ENCODE measurements around the gene COMMD7.

The COMMD7 gene

DNA sequence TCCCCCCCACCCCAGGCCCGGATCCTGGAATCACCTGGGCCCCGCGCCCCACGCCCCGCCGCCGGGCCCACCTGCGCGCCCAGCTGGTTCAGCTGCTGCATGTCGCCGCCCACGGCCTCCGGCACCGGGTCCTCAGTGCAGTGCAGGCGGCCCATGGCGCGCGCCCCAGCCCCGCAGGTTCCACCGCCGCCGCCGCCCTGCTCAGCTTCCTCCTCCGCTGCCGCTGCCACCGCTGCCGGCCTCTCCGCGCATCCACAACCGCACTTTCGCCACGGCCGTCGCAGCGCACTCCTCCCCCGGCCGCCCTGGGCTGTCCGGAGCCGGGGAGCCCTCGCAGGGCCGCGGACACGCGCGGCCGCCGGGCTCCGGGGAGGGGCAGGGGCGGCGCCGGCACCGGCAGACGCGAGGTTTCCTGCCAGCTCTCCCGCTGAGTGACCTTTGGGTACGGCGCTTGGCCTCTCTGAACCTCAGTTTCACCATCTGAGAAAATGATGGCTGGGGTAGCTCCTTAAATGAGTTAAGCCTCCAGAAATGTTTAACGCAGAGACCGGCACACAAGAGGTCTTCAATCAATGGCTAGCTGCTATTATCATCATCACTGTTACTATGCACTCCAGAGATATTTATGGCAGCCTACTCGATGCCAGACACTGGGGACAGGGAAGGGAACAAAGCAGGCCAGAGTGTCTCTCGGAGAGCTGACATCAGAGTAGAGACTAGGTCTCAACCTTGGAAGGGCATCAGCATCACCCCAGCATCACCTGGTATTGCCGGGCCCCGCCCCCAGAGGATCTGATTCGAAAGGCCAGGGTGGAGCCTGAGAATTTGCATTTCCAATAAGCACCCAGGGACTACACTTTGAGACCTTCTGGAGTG is at the start of gene COMMD7:
Gene COMMD7, minus strand, starts transcription at position 231 of the 876 bp plus-strand sequence. Its CDS starts 76 bp downstream, at position 155.
- Mint-ChIP-seq H3K9me3 (no peaks in the 10 kb centered on the region), H3K36me3 (peaks cover 11% of the 10 kb centered on the region), H3K4me3 (peak within 1 kb of the TSS; percentile 98), H3K27ac (peak within 1 kb of the TSS; percentile 96), H3K27me3 (no peaks in the 10 kb centered on the region), H3K4me1 (peaks cover 43% of the 10 kb centered on the region)
- peak; percentile 82 for DNase-seq
- CTCF ChIA-PET = interaction anchor here (1.5 to 2.2 kb wide), 3 partner anchors 32 to 70 kb away, joined by 4 to 21 read pairs (median 4); partner anchors contain the start of gene C20orf203

DNA sequence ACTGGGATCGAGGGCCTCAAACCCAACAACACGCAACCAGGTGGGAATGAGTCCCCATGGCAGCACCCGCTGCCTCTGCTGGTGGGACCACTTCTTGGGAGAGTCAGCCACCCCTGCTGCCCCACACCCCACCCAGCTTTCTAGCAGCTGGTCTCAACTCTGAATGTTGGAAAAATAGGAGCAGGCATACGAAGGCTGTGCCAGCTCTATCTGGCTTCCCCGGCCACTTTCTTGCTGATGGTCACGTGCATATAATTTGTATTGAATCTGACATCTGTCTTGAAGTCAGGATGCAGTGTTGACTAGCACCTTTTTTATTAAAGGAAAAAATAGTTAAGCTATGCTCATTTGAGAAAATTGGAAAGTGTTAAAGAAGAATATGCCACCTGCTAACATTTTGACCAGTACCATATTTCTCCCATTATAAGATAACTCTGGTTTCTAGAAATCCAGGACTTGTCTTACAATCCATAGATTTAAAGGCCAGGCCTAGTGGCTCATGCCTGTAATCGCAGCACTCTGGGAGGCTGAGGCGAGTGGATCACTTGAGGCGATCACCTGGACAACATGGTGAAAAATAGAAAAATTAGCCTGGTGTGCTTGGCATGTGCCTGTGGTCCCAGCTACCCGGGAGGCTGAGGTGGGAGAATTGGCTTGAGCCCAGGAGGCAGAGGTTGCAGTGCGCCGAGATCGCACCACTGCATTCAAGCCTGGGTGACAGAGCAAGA is 49.6 kb upstream of the COMMD7 start:
- no peak for DNase-seq
- CTCF ChIA-PET = interaction anchor here (1.2 to 2.5 kb wide), 4 partner anchors 14 to 303 kb away, joined by 3 to 12 read pairs (median 4); no protein-coding TSS in a partner anchor
- no peaks in the 10 kb centered on the region for H3K9me3 Mint-ChIP-seq
- peak overlapping the region; percentile 88 for H3K27ac Mint-ChIP-seq
- H3K27me3 Mint-ChIP-seq = no peaks in the 10 kb centered on the region
- H3K4me3 Mint-ChIP-seq = peak overlapping the region; percentile 26
- H3K4me1 Mint-ChIP-seq = peaks cover 37% of the 10 kb centered on the region
- H3K36me3 Mint-ChIP-seq = no peaks in the 10 kb centered on the region

DNA sequence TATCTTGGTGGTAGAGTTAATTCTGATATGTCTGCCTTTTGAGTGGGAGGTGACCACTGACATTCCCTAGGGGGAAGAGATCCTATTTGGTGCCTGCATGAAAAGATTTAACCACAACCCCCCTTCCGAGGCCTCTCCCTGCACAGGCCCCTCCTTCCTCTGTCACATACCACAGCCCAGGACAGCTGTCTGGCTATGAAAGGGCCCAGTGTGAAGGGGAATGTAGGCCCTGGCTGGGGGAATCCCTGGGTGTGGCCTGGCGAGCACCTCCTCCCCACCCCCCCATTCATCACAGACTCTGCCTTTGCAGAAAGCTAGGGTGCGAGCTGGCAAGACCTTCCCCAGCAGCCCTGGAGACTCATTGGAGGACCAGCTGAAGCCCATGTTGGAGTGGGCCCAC is 49.0 kb upstream of the COMMD7 start:
- peaks cover 37% of the 10 kb centered on the region for H3K4me1 Mint-ChIP-seq
- no peak overlapping the region for H3K4me3 Mint-ChIP-seq
- H3K9me3 Mint-ChIP-seq = no peaks in the 10 kb centered on the region
- peaks cover 3% of the 10 kb centered on the region for H3K36me3 Mint-ChIP-seq
- H3K27me3 Mint-ChIP-seq = no peaks in the 10 kb centered on the region
- DNase-seq = peak; percentile 37
- H3K27ac Mint-ChIP-seq = no peak overlapping the region
- CTCF ChIA-PET = interaction anchor here (1.0 to 2.5 kb wide), 4 partner anchors 12 to 304 kb away, joined by 3 to 12 read pairs (median 4); no protein-coding TSS in a partner anchor

DNA sequence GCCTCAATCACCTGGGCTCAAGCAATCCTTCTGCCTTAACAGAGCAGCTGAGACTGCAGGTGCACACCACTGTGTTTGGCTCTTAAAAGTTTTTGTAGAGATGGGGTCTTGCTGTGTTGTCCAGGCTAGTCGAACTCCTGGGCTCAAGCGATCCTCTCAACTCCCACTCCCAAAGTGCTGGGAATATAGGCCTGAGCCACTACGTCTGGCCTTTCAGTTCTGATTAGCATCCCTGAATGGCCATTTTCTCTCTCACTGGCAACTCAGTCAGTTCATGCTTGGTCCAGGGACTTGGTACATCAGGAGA is 47.4 kb upstream of the COMMD7 start:
- H3K27me3 Mint-ChIP-seq = no peaks in the 10 kb centered on the region
- no peaks in the 10 kb centered on the region for H3K9me3 Mint-ChIP-seq
- DNase-seq = no peak
- CTCF ChIA-PET = interaction anchor here (0.6 to 3.4 kb wide), 17 partner anchors 8 to 509 kb away, joined by 3 to 17 read pairs (median 4); partner anchors contain the start of genes C20orf203 and MAPRE1
- no peak overlapping the region for H3K27ac Mint-ChIP-seq
- H3K4me3 Mint-ChIP-seq = no peak overlapping the region
- peaks cover 3% of the 10 kb centered on the region for H3K36me3 Mint-ChIP-seq
- H3K4me1 Mint-ChIP-seq = peaks cover 31% of the 10 kb centered on the region

DNA sequence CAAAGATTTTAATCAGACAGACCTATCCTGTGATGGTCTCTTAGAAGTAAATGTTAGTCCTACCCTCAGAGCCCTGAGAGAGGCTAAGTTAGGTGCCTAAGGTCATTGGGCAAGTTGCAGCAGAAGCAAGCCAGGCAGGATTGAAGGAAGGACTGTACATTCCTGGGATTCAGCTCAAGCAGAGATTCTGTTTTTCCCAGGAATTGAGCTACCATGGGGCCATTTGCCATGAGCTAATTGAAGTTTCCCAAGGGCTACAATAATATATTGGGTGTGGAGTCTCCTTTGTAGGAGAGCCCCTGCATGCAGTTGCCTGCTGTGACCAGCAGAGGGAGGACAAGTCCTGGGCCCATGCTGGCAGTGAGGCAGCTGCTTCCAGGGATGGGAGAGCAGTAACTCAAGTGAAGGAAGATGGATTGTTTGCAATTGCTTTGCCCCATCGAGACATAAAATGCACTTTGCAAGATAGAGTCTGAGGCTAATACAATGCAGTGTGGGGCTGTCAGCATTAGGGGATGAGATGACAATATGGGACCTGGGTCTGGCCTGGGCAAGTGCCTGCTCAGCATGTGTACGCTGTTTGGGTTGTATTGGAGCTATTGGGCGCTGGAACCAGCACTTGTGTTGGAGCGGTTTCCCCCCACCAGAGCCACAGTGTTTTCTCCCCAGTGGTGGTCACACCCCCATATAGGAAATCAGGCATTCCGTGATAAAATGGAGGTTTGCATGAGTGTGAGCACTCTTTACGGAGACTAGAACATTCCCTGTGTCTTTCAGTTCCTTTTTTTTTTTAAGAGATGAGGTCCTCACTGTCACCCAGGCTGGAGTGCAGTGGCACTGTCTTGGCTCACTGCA is 46.9 kb upstream of the COMMD7 start:
- Mint-ChIP-seq H3K27ac (no peak overlapping the region), H3K4me3 (no peak overlapping the region), H3K4me1 (peaks cover 30% of the 10 kb centered on the region), H3K27me3 (no peaks in the 10 kb centered on the region), H3K9me3 (no peaks in the 10 kb centered on the region), H3K36me3 (peaks cover 3% of the 10 kb centered on the region)
- DNase-seq = peak; percentile 80
- CTCF ChIA-PET = interaction anchor here (0.6 to 3.4 kb wide), 24 partner anchors 9 to 621 kb away, joined by 3 to 17 read pairs (median 3); partner anchors contain the start of genes C20orf203 and MAPRE1

DNA sequence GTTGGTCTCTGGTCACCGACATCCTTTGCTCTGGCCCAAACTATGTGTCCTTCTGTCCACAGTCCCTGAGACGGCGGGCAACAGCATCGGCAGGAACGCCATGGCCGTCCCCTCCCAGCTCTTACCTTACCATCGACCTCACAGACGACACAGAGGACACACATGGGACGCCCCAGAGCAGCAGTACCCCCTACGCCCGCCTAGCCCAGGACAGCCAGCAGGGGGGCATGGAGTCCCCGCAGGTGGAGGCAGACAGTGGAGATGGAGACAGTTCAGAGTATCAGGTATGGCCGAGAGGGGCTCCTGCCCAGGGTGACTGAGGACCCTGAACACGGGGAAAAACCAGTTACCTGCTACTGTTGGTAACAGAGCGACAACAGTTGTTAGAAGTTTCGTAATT is 43.9 kb upstream of the COMMD7 start:
- Mint-ChIP-seq H3K27ac (no peak overlapping the region), H3K27me3 (no peaks in the 10 kb centered on the region), H3K4me3 (no peak overlapping the region), H3K36me3 (peaks cover 3% of the 10 kb centered on the region), H3K4me1 (peaks cover 6% of the 10 kb centered on the region), H3K9me3 (no peaks in the 10 kb centered on the region)
- no peak for DNase-seq
- CTCF ChIA-PET = no interaction called here

DNA sequence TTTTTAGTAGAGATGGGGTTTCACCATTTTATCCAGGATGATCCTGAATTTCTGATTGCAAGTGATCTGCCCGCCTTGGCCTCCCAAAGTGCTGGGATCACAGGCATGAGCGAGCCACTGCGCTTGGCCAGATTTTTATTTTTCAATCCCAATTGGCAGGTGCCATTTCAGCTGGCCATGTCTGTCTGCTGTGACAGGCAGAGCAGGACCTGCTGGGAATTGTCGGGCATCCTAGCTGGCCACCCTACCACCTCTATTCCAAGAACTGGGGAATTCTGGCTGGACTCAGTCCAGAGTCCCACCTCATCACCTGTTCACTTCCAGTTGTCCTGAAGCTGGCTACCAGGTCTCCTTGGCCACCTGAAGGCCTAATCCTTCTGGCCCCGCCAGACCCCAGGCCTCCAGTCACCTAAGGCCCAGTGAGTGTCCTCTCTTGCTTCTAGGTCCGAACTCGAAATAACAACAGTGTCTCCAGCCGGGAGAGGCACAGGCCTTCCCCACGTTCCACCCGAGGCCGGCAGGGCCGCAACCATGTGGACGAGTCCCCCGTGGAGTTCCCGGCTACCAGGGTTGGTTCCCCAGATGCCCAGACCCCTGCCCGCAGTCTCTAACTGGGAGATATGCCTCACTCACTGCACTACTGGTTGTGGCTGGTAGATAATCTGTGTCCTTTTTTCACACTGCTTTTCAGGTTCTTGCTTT is 42.9 kb upstream of the COMMD7 start:
- CTCF ChIA-PET = no interaction called here

DNA sequence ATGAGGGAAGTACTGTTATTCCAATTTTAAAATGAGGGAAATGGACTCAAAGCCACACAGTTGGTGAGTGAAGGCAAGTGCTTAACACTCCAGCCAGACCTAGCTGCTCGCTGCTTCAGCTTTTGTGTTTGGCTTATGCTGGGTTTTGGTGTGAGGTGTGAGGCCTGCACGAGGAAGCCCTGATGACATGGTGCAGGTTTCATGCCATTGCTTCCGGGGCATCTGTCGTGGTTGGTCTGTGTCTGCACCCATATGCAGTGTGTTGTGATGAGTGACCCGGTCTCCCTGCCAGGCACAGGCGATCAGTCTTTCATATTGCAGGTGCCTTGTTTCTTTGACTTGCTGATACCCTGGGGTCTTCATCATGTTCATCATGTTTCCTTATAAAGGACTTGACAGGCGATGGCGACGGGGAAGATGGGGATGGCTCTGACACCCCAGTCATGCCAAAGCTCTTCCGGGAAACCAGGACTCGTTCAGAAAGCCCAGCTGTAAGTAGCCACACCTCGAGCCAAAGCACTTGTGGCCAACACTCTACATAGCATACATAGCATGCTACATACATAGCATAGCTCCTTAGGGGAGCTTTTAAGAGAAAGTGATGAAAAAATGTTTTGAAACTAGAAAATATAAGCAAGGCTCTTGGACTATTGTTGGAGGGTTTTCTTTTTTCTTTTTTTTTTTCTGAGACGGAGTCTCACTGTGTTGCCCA is 41.3 kb upstream of the COMMD7 start:
- CTCF ChIA-PET = interaction anchor here (1.4 to 2.8 kb wide), 2 partner anchors 111 to 112 kb away, joined by 4 to 9 read pairs; partner anchors contain the start of gene C20orf203

More for the DNA sequence above, 42.9 kb upstream of the COMMD7 start:
- no peak overlapping the region for H3K4me3 Mint-ChIP-seq
- no peak for DNase-seq
- no peaks in the 10 kb centered on the region for H3K4me1 Mint-ChIP-seq
- H3K27me3 Mint-ChIP-seq = no peaks in the 10 kb centered on the region
- H3K27ac Mint-ChIP-seq = no peak overlapping the region
- H3K9me3 Mint-ChIP-seq = no peaks in the 10 kb centered on the region
- peaks cover 3% of the 10 kb centered on the region for H3K36me3 Mint-ChIP-seq

DNA sequence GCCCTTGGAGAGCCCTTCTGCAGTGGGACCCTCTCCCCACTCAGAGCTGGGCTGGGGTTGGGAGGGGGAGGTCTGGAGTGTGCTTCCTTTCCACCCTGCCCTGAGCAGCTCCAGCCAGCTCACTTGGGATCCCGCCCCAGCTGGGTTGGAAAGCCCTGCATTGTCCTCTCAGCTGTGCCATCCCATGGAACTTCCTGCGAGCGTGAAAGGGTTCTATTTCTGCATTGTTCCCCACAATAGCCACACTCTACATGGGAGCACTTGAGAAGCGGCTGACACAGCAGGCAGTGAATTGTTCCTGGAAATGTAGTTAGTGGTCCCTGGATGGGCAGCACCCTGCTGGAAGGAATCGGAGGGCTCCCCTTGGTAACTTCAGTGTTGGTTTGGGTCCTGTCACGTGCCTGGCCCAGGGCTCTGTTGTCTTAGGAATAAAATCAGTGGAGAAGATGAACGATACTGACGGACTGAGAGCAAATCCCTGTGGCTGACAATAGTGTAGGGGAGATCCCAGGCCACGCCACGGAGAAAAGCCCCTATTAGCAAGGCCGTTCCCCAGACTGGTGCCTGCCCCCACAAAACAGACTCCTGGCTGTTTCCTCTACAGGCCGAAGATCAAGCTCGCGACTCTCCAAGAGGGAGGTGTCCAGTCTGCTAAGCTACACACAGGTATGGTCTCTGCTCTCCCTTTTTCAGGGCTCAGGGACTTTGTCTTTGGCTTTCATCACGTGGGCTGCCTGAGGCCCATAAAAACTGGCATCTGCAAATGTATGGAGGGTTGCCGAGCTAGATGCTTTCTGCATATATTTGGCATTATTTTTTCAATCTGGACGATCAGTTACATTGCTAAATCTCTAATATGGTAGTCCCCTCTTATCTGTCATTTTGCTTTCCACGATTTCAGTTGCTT is 37.7 kb upstream of the COMMD7 start:
- Mint-ChIP-seq H3K36me3 (no peaks in the 10 kb centered on the region), H3K4me3 (no peak overlapping the region)
- CTCF ChIA-PET = interaction anchor here (1.0 to 9.8 kb wide), 4 partner anchors 8 to 106 kb away, joined by 3 to 363 read pairs (median 3); partner anchors contain the start of gene C20orf203

More for the DNA sequence above, 41.3 kb upstream of the COMMD7 start:
- no peak for DNase-seq
- Mint-ChIP-seq H3K4me3 (no peak overlapping the region), H3K27ac (no peak overlapping the region), H3K4me1 (no peaks in the 10 kb centered on the region), H3K27me3 (no peaks in the 10 kb centered on the region), H3K36me3 (peaks cover 3% of the 10 kb centered on the region), H3K9me3 (no peaks in the 10 kb centered on the region)

DNA sequence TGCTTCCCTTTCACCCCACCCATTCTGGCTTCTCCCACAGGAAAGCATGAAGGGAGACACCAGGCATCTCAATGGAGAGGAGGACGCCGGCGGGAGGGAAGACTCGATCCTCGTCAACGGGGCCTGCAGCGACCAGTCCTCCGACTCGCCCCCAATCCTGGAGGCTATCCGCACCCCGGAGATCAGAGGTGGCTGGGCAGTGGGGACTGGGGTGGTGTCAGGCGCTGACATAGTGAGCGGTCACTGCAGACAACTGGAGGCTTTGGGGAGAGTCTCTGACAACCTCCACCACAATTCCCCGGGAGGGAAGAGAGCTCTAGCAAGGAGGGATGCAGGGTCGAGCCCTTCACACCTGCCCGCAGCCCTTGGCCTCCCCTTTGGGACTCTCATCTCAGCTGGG is 37.0 kb upstream of the COMMD7 start:
- Mint-ChIP-seq H3K4me1 (peaks cover 5% of the 10 kb centered on the region), H3K9me3 (no peaks in the 10 kb centered on the region), H3K4me3 (no peak overlapping the region), H3K36me3 (no peaks in the 10 kb centered on the region), H3K27me3 (no peaks in the 10 kb centered on the region), H3K27ac (no peak overlapping the region)
- no peak for DNase-seq
- CTCF ChIA-PET = interaction anchor here (1.0 to 9.8 kb wide), 4 partner anchors 9 to 105 kb away, joined by 3 to 363 read pairs (median 3); partner anchors contain the start of gene C20orf203

More for the DNA sequence above, 37.7 kb upstream of the COMMD7 start:
- Mint-ChIP-seq H3K27ac (no peak overlapping the region), H3K4me1 (peaks cover 5% of the 10 kb centered on the region), H3K27me3 (no peaks in the 10 kb centered on the region), H3K9me3 (no peaks in the 10 kb centered on the region)
- no peak for DNase-seq

DNA sequence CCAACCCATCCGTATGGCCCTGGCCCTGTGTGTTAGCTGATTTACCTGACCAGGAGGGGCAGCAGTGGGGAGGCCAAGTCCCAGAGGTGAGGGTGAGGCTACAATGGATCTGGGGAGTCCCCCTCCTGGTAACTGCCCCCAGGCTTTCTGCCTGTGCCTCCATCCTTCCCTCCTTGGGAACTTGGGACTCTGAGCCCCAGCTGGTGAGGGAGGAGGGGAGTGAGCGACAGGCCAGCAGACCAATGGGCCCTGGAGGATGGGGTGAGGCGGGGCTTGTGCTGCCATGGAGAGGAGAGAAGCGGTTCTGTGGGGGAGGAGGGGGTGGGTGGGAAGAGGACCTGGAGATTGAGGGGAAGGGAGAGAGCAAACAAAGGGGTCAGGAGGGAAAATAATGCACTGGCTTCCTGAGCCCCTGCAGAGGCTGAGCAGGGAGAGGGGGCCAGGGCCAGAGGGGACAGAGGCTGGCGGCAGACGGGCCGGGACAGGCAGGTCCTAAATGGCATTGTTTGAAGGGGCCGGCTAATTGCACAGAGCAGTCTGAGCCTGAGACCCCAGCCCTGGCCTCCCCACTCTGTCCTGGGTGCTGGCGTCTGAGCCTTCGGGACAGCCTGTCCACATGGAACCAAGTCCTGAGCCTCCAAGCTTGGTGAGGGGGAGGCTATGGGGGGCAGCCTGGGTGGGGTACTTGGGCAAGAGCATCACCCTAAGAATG is 36.4 kb upstream of the COMMD7 start:
- H3K36me3 Mint-ChIP-seq = no peaks in the 10 kb centered on the region
- no peak overlapping the region for H3K27ac Mint-ChIP-seq
- CTCF ChIA-PET = interaction anchor here (1.0 to 9.8 kb wide), 12 partner anchors 10 to 258 kb away, joined by 3 to 363 read pairs (median 13); partner anchors contain the start of genes C20orf203, COMMD7 and DNMT3B
- no peaks in the 10 kb centered on the region for H3K9me3 Mint-ChIP-seq
- no peak overlapping the region for H3K4me3 Mint-ChIP-seq
- DNase-seq = no peak
- H3K4me1 Mint-ChIP-seq = peaks cover 5% of the 10 kb centered on the region
- H3K27me3 Mint-ChIP-seq = no peaks in the 10 kb centered on the region
